GM19324 (cell line): ENCODE data around the gene CXorf38.

Experiments
- ATAC-seq: cut with Tn5 transposase; IDR thresholded peaks from one replicate; pipeline ENCODE4 v1.9.1; 2021; ENCODE audit warnings: mild to moderate bottlenecking, moderate library complexity; ENCODE audit not compliant: unreplicated experiment, low FRiP score

Gene CXorf38

GRCh38 chrX:40647307-40648197, at the start of gene CXorf38:
CXorf38 (minus strand) TSS chrX:40647561; CDS start chrX:40647520, 41 bp downstream.
- ATAC-seq: peak; percentile 88

- ATAC-seq: no peak
Observed at GRCh38 chrX:40694802-40695201, 47.4 kb upstream of the CXorf38 start.

- ATAC-seq: no peak
Observed at GRCh38 chrX:40688929-40689328, 41.6 kb upstream of the CXorf38 start.

GRCh38 chrX:40687169-40687568, 39.8 kb upstream of the CXorf38 start:
- no peak for ATAC-seq

GRCh38 chrX:40685362-40685918, 38.1 kb upstream of the CXorf38 start:
- no peak for ATAC-seq

GRCh38 chrX:40684092-40684491, 36.7 kb upstream of the CXorf38 start:
- no peak for ATAC-seq

GRCh38 chrX:40683245-40683644, 35.9 kb upstream of the CXorf38 start:
- ATAC-seq: no peak

- ATAC-seq: no peak
Observed at GRCh38 chrX:40671126-40671525, 23.8 kb upstream of the CXorf38 start.

GRCh38 chrX:40663880-40664630, 16.7 kb upstream of the CXorf38 start:
- ATAC-seq: no peak

- ATAC-seq: no peak
Observed at GRCh38 chrX:40663078-40663740, 15.8 kb upstream of the CXorf38 start.

- no peak for ATAC-seq
Observed at GRCh38 chrX:40661489-40661888, 14.1 kb upstream of the CXorf38 start.

- no peak for ATAC-seq
Observed at GRCh38 chrX:40660381-40660780, 13.0 kb upstream of the CXorf38 start.

- no peak for ATAC-seq
Observed at GRCh38 chrX:40653535-40653934, 6.2 kb upstream of the CXorf38 start.

- ATAC-seq: no peak
Observed at GRCh38 chrX:40652664-40653063, 5.3 kb upstream of the CXorf38 start.

- ATAC-seq: no peak
Observed at GRCh38 chrX:40651620-40652223, 4.4 kb upstream of the CXorf38 start.

GRCh38 chrX:40646489-40647306, 663 bp downstream of the CXorf38 start:
- peak; percentile 23 for ATAC-seq

- peak; percentile 27 for ATAC-seq
Observed at GRCh38 chrX:40644821-40645358, 2.5 kb downstream of the CXorf38 start.

GRCh38 chrX:40644176-40644575, 3.2 kb downstream of the CXorf38 start:
- ATAC-seq: no peak

GRCh38 chrX:40637687-40638086, 9.7 kb downstream of the CXorf38 start:
- no peak for ATAC-seq
